Activated T-helper 2 cell treated with anti-CD3 and anti-CD28 coated beads, Interferon-gamma antibody, Interleukin-2, Interleukin-4, amounts not matched to agents 10 μg/mL and 5 μg/mL and 100 μg/mL, durations not matched to agents 14 hours and 24 hours and 36 hours (primary cell): ENCODE data around the gene NCAM1. TPM values are rescaled to one million over a fixed set of nuclear protein-coding genes. Genes with fewer than 3 reads are reported as not detected.

Source experiments
- DNase-seq: peaks from one replicate; pipeline ENCODE4 v3.0.0; 2021; ENCODE audit warnings: low spot score
- H3K27ac Mint-ChIP-seq: one replicate; pipeline ENCODE4 v1.8.0; 2021; ENCODE audit warnings: mixed read lengths
- H3K27me3 Mint-ChIP-seq: one replicate; pipeline ENCODE4 v1.8.0; 2021; ENCODE audit warnings: low read depth, mixed read lengths
- H3K36me3 Mint-ChIP-seq: one replicate; pipeline ENCODE4 v1.8.0; 2021; ENCODE audit warnings: low read depth, mixed read lengths
- H3K4me1 Mint-ChIP-seq: one replicate; pipeline ENCODE4 v1.8.0; 2021; ENCODE audit warnings: low read depth, mixed read lengths
- H3K4me3 Mint-ChIP-seq: one replicate; pipeline ENCODE4 v1.8.0; 2021; ENCODE audit warnings: low read depth, mild to moderate bottlenecking, moderate library complexity, mixed read lengths
- H3K9me3 Mint-ChIP-seq: one replicate; pipeline ENCODE4 v1.8.0; 2021; ENCODE audit warnings: mixed read lengths
- intact Hi-C: fragments of 100-400 bp; cut with micrococcal nuclease; formaldehyde crosslinking; loops from one replicate; pipeline ENCODE4 v1.15.1; 2023
- total RNA-seq: library from RNA; stranded (reverse); gene quantifications from 2 replicates; pipeline ENCODE4 v1.2.3, GENCODE V29; 2022

The NCAM1 gene
- total RNA-seq, 1 donor from 2014 or later: not detected

DNA sequence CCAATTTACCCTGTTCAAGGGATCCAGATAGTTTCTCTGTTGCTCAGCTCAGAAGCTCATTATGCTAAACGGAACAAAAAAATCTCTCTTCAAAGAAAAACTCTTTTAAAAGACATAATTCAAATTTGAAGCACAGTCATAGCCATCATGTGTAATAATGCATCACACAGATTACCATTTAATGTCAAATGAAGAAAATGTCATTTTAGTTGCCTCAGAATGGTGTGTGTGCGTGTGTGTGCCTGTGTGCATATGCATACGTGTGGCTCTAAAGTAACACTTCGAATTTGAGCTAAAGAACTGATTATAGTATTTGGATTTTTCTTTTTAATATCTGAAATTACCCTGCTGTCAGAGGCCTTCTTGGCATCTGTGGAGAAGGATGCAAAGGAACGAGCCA, 363.0 kb downstream of the NCAM1 start:
- no peaks in the 10 kb centered on the region for H3K36me3 Mint-ChIP-seq
- no peak for DNase-seq
- H3K27ac Mint-ChIP-seq: no peak overlapping the region
- H3K4me3 Mint-ChIP-seq: no peak overlapping the region
- H3K4me1 Mint-ChIP-seq: no peaks in the 10 kb centered on the region
- H3K9me3 Mint-ChIP-seq: no peaks in the 10 kb centered on the region
- H3K27me3 Mint-ChIP-seq: no peaks in the 10 kb centered on the region
- intact Hi-C loops: no loop called here
